B cell (primary cell): ENCODE measurements around the gene ERC1.

Experiments used
- CTCF ChIP-seq: fragments of 200-600 bp; IDR thresholded peaks from one replicate; pipeline ENCODE4 v1.8.0; 2022; ENCODE audit warnings: antibody characterized with exemption, mild to moderate bottlenecking
- EZH2 ChIP-seq: IDR thresholded peaks from 2 replicates; pipeline ENCODE4 v1.6.1; 2012; ENCODE audit warnings: borderline replicate concordance, low read depth, mild to moderate bottlenecking, moderate library complexity, low read length; ENCODE audit not compliant: insufficient read depth, poor library complexity, severe bottlenecking

GRCh38 chr12:1059162-1059561 is 68.1 kb downstream of the ERC1 start:
- no peak for TF ChIP-seq CTCF
- no peak for TF ChIP-seq EZH2
